H1 (cell line): ENCODE data around the gene MTFR1L. TPM values are rescaled to one million over a fixed set of nuclear protein-coding genes. Genes with fewer than 3 reads are reported as not detected.

Source experiments
- CTCF ChIA-PET: fragments of 300-600 bp; sonication (Branson Sonifier 250); formaldehyde crosslinking; loops from one replicate; lab custom pipeline; 2021; ENCODE audit not compliant: partially characterized antibody; lab: Charles Lee
- POLR2A ChIA-PET: fragments of 300-600 bp; sonication (Branson Sonifier 250); formaldehyde crosslinking; loops from one replicate; lab custom pipeline; 2021; ENCODE audit warnings: inconsistent platforms; ENCODE audit not compliant: partially characterized antibody; lab: Charles Lee
- DNase-seq, 2 experiments: peaks; one replicate each; pipeline versions ENCODE4 v3.0.0 to v3.0.0-alpha.2; 2010 to 2022; ENCODE audit warnings: low spot score in 2 of 2, low read depth in 1 of 2, mixed read lengths in 1 of 2
- FAIRE-seq: peaks from 2 replicates; lab custom pipeline; 2011; peaks lifted over from hg19 to GRCh38; lab: Jason Lieb, UNC
- H2AFZ ChIP-seq: 2 replicates; pipeline ENCODE4 v1.8.1; 2012; ENCODE audit warnings: low read length, inconsistent platforms
- H2AK5ac ChIP-seq: 2 replicates; pipeline ENCODE4 v1.6.1; 2013; ENCODE audit warnings: low read depth, low read length
- H2BK120ac ChIP-seq: replicated peaks from 2 replicates; pipeline ENCODE3; 2013; ENCODE audit warnings: low read depth, low read length, inconsistent platforms
- H2BK12ac ChIP-seq: 2 replicates; pipeline ENCODE4 v1.6.1; 2013; ENCODE audit warnings: low read depth, low read length
- H2BK15ac ChIP-seq: 2 replicates; pipeline ENCODE4 v1.6.1; 2013; ENCODE audit warnings: low read length
- H2BK20ac ChIP-seq: 2 replicates; pipeline ENCODE4 v1.6.1; 2013; ENCODE audit warnings: low read length
- H2BK5ac ChIP-seq: 2 replicates; pipeline ENCODE4 v1.6.1; 2013; ENCODE audit warnings: low read depth, low read length
- H3K14ac ChIP-seq: 2 replicates; pipeline ENCODE4 v1.6.1; 2013; ENCODE audit warnings: inconsistent platforms; ENCODE audit not compliant: insufficient read length
- H3K18ac ChIP-seq: 2 replicates; pipeline ENCODE4 v1.6.1; 2013; ENCODE audit warnings: low read length; ENCODE audit errors: extremely low read depth
- H3K23ac ChIP-seq: 2 replicates; pipeline ENCODE4 v1.6.1; 2013; ENCODE audit warnings: inconsistent platforms; ENCODE audit not compliant: insufficient read length
- H3K23me2 ChIP-seq: 2 replicates; pipeline ENCODE4 v1.6.1; 2013; ENCODE audit warnings: low read depth, low read length
- H3K27ac ChIP-seq: 2 replicates; pipeline ENCODE4 v1.6.1; 2011; ENCODE audit warnings: low read depth, low read length, inconsistent platforms
- H3K27me3 ChIP-seq, 4 experiments: replicated peaks in 1 of 4; 1 replicate in 1 of 4; 2 replicates in 3 of 4; pipeline versions ENCODE4 v1.6.1 to v1.8.1; 2011 to 2013; ENCODE audit warnings: low read length in 3 of 4, mild to moderate bottlenecking in 3 of 4, inconsistent platforms in 2 of 4, mixed read lengths in 2 of 4, moderate library complexity in 1 of 4; ENCODE audit not compliant: control insufficient read depth in 3 of 4, insufficient read depth in 3 of 4; ENCODE audit errors: extremely low read depth in 1 of 4
- H3K36me3 ChIP-seq, 4 experiments: 2 replicates each; pipeline versions ENCODE4 v1.6.1 to v1.8.1; 2011 to 2013; ENCODE audit warnings: mild to moderate bottlenecking in 4 of 4, low read length in 3 of 4, moderate library complexity in 2 of 4, control low read depth in 1 of 4, inconsistent platforms in 1 of 4; ENCODE audit not compliant: insufficient read depth in 4 of 4, control insufficient read depth in 2 of 4
- H3K4ac ChIP-seq: replicated peaks from 2 replicates; pipeline ENCODE3; 2013; ENCODE audit warnings: low read length, low read depth, mixed read lengths, inconsistent platforms; ENCODE audit not compliant: insufficient read length
- H3K4me1 ChIP-seq, 4 experiments: replicated peaks in 1 of 4; 1 replicate in 1 of 4; 2 replicates in 3 of 4; pipeline versions ENCODE4 v1.6.1 to v1.8.1; 2011 to 2013; ENCODE audit warnings: low read length in 3 of 4, inconsistent platforms in 2 of 4, mixed read lengths in 1 of 4; ENCODE audit not compliant: insufficient read depth in 4 of 4, control insufficient read depth in 3 of 4
- H3K4me2 ChIP-seq, 2 experiments: 2 replicates each; pipeline versions ENCODE4 v1.6.1 to v1.8.1; 2011 to 2013; ENCODE audit warnings: low read depth in 2 of 2, low read length in 2 of 2, control low read depth in 1 of 2, inconsistent platforms in 1 of 2, mild to moderate bottlenecking in 1 of 2; ENCODE audit not compliant: insufficient read depth in 1 of 2
- H3K4me3 ChIP-seq, 4 experiments: fragments of 200-600, 300-600 bp in 1 of 4; sonication (generic), shearing (Covaris generic), sonication (Bioruptor Twin) in 1 of 4; 2 replicates each; pipeline versions ENCODE4 v1.5.1 to v1.8.1; 2011 to 2016; ENCODE audit warnings: low read length in 4 of 4, low read depth in 3 of 4, control low read depth in 2 of 4, inconsistent platforms in 2 of 4, mild to moderate bottlenecking in 2 of 4, mixed read lengths in 1 of 4, moderate library complexity in 1 of 4; ENCODE audit not compliant: insufficient read depth in 2 of 4; ENCODE audit errors: extremely low read depth in 1 of 4
- H3K56ac ChIP-seq: replicated peaks from 2 replicates; pipeline ENCODE3; 2013; ENCODE audit warnings: low read depth, mild to moderate bottlenecking, mixed read lengths, low read length, inconsistent platforms; ENCODE audit not compliant: insufficient read length
- H3K79me1 ChIP-seq: 2 replicates; pipeline ENCODE4 v1.6.1; 2013; ENCODE audit warnings: low read depth, low read length, control low read depth
- H3K79me2 ChIP-seq, 2 experiments: 2 replicates each; pipeline versions ENCODE4 v1.6.1 to v1.8.1; 2012 to 2013; ENCODE audit warnings: low read length in 2 of 2, mild to moderate bottlenecking in 2 of 2, inconsistent platforms in 1 of 2; ENCODE audit not compliant: insufficient read depth in 2 of 2, control insufficient read depth in 1 of 2
- H3K9ac ChIP-seq, 4 experiments: replicated peaks in 1 of 4; 1 replicate in 1 of 4; 2 replicates in 3 of 4; pipeline versions ENCODE4 v1.6.1 to v1.8.1; 2011 to 2013; ENCODE audit warnings: low read depth in 3 of 4, low read length in 3 of 4, control low read depth in 2 of 4, mild to moderate bottlenecking in 2 of 4, moderate library complexity in 2 of 4, inconsistent platforms in 1 of 4; ENCODE audit errors: extremely low read depth in 1 of 4
- H3K9me3 ChIP-seq, 2 experiments: 2 replicates each; pipeline versions ENCODE4 v1.6.1 to v1.8.1; 2012 to 2013; ENCODE audit warnings: mild to moderate bottlenecking in 2 of 2, moderate library complexity in 2 of 2, control low read depth in 1 of 2, inconsistent platforms in 1 of 2, low read depth in 1 of 2, low read length in 1 of 2, mixed read lengths in 1 of 2; ENCODE audit not compliant: insufficient read depth in 2 of 2
- H4K20me1 ChIP-seq, 2 experiments: replicated peaks in 1 of 2; 2 replicates each; pipeline versions ENCODE3 to v1.8.1; 2011 to 2013; ENCODE audit warnings: inconsistent platforms in 2 of 2, low read length in 2 of 2, mild to moderate bottlenecking in 1 of 2; ENCODE audit not compliant: insufficient read depth in 2 of 2, control insufficient read depth in 1 of 2
- H4K5ac ChIP-seq: 2 replicates; pipeline ENCODE4 v1.6.1; 2013; ENCODE audit warnings: low read length, low read depth, mixed read lengths, inconsistent platforms; ENCODE audit not compliant: insufficient read length
- H4K8ac ChIP-seq: 2 replicates; pipeline ENCODE4 v1.8.0; 2013; ENCODE audit warnings: mild to moderate bottlenecking, moderate library complexity, low read length, inconsistent platforms; ENCODE audit not compliant: insufficient read depth; ENCODE audit errors: extremely low read depth
- H4K91ac ChIP-seq: replicated peaks from 2 replicates; pipeline ENCODE3; 2013; ENCODE audit warnings: low read length, mixed read lengths, inconsistent platforms; ENCODE audit not compliant: insufficient read length
- ASH2L ChIP-seq: fragments of 200-600, 300-600 bp; sonication (generic); IDR thresholded peaks from one replicate; pipeline ENCODE4 v1.7.1; 2017; ENCODE audit warnings: low read length
- ATF3 ChIP-seq: IDR thresholded peaks from 2 replicates; pipeline ENCODE4 v1.6.1; 2011; ENCODE audit warnings: low read depth, mild to moderate bottlenecking, low read length; ENCODE audit not compliant: insufficient read depth
- CHD1 ChIP-seq: IDR thresholded peaks from 2 replicates; pipeline ENCODE4 v1.6.1; 2012; ENCODE audit warnings: low read depth, low read length, improper control_type of control experiment
- CHD2 ChIP-seq: IDR thresholded peaks from 2 replicates; pipeline ENCODE4 v1.6.1; 2012; ENCODE audit warnings: low read length, improper control_type of control experiment
- EP300 ChIP-seq, 2 experiments: IDR thresholded peaks; 1 replicate in 1 of 2; 2 replicates in 1 of 2; pipeline ENCODE4 v1.6.1; 2011 to 2012; ENCODE audit warnings: low read depth in 2 of 2, low read length in 2 of 2, mild to moderate bottlenecking in 2 of 2, borderline replicate concordance in 1 of 2, inconsistent platforms in 1 of 2, moderate library complexity in 1 of 2
- HDAC2 ChIP-seq, 2 experiments: fragments of 300-600 bp in 1 of 2; sonication (generic) in 1 of 2; IDR thresholded peaks; 2 replicates each; pipeline ENCODE4 v1.6.1; 2011 to 2012; ENCODE audit warnings: low read depth in 2 of 2, low read length in 2 of 2, mild to moderate bottlenecking in 2 of 2, moderate library complexity in 2 of 2, borderline replicate concordance in 1 of 2, inconsistent platforms in 1 of 2
- HDAC6 ChIP-seq: IDR thresholded peaks from one replicate; pipeline ENCODE4 v1.7.1; 2012; ENCODE audit warnings: low read depth, mild to moderate bottlenecking, inconsistent platforms, low read length, moderate library complexity
- MAX ChIP-seq: IDR thresholded peaks from 2 replicates; pipeline ENCODE4 v1.6.1; 2012; ENCODE audit warnings: inconsistent platforms
- PHF8 ChIP-seq: fragments of 200-600 bp; sonication (generic); conservative IDR thresholded peaks from 2 replicates; pipeline ENCODE4 v1.7.1; 2012; ENCODE audit warnings: low read depth, mild to moderate bottlenecking, inconsistent platforms, low read length, moderate library complexity
- RNF2 ChIP-seq: fragments of 200-900, 300-1000 bp; sonication (generic); IDR thresholded peaks from 2 replicates; pipeline ENCODE4 v1.7.1; 2016; ENCODE audit warnings: borderline replicate concordance, low read depth, mild to moderate bottlenecking, antibody characterized with exemption, low read length; ENCODE audit not compliant: poor library complexity, severe bottlenecking; ENCODE audit errors: missing control alignments
- SP1 ChIP-seq: IDR thresholded peaks from 2 replicates; pipeline ENCODE4 v1.6.1; 2011; ENCODE audit warnings: low read depth, low read length
- TBP ChIP-seq: IDR thresholded peaks from 2 replicates; pipeline ENCODE4 v1.6.1; 2011; ENCODE audit warnings: low read depth, low read length, improper control_type of control experiment
- ZNF274 ChIP-seq: IDR thresholded peaks from 2 replicates; pipeline ENCODE4 v1.7.0; 2012; ENCODE audit warnings: low read length, borderline replicate concordance; ENCODE audit errors: extremely low read depth
- WGBS, 2 experiments: shearing (Covaris generic) in 1 of 2; methylation state at CpG; one replicate each; pipeline versions ENCODE4 v1.1.6 to v1.1.7; 2013 to 2015; ENCODE audit warnings: low lambda C conversion rate in 2 of 2, mixed read lengths in 2 of 2, inconsistent platforms in 1 of 2, low coverage in 1 of 2, missing lambda C conversion rate in 1 of 2; ENCODE audit not compliant: insufficient replicate concordance in 2 of 2, insufficient coverage in 1 of 2, insufficient read length in 1 of 2; ENCODE audit errors: extremely low coverage in 1 of 2, missing lambda C conversion rate in 1 of 2; 5-methylcytosine and 5-hydroxymethylcytosine counted together
- polyA plus RNA-seq, 7 experiments: library from polyadenylated mRNA; depleted of rRNA in 3 of 7; stranded (reverse) in 5 of 7; unstranded in 2 of 7; fragments of >200 nt in 5 of 7; fragments of 200-250 nt in 2 of 7; gene quantifications; 1 replicate in 5 of 7; 2 replicates in 1 of 7; 4 replicates in 1 of 7; pipeline versions ENCODE4 v1.2.1 to v1.2.3, GENCODE V29; 2011 to 2013; ENCODE audit warnings: missing spikeins in 2 of 7, mixed read lengths in 2 of 7
- total RNA-seq: library from RNA; stranded (reverse); fragmentation: NEBNext Ultra II Directional; extraction: Animal tissue kit (Norgen Biotek cat#: 25700); gene quantifications from 2 replicates; pipeline ENCODE4 v1.2.1, GENCODE V29; 2021

MTFR1L gene
- total and polyA plus RNA-seq, 2 of the 8 experiments (the other 6 are each of a cell fraction or from before 2014, with no cell fraction given) = 20.8 to 23.1 TPM

GRCh38 chr1:25794325-25794724 lies 25.4 kb upstream of the MTFR1L start:
- Histone ChIP-seq H3K27ac (no peak overlapping the region), H3K56ac (no peak overlapping the region), H3K9ac (no peak overlapping the region), H3K9me3 (no peaks in the 10 kb centered on the region), H2BK20ac (no peak overlapping the region), H2BK5ac (no peak overlapping the region), H3K79me1 (no peaks in the 10 kb centered on the region), H4K91ac (no peak overlapping the region), H2AFZ (no peak overlapping the region), H4K5ac (no peak overlapping the region), H3K79me2 (no peaks in the 10 kb centered on the region), H3K18ac (no peak overlapping the region), H2AK5ac (no peak overlapping the region), H3K4ac (no peak overlapping the region), H3K36me3 (no peaks in the 10 kb centered on the region), H3K4me2 (no peak overlapping the region), H3K4me1 (peaks cover 3 to 6% (median 5%) of the 10 kb centered on the region in 4 experiments; a peak in 6 of 7 replicates), H4K20me1 (no peaks in the 10 kb centered on the region), H3K23ac (no peak overlapping the region), H3K14ac (no peak overlapping the region), H3K4me3 (no peak overlapping the region), H3K27me3 (peaks cover 0 to 2% (median under 1%) of the 10 kb centered on the region in 4 experiments; a peak in 3 of 7 replicates), H2BK12ac (no peak overlapping the region), H2BK15ac (no peak overlapping the region), H3K23me2 (no peaks in the 10 kb centered on the region), H2BK120ac (no peak overlapping the region), H4K8ac (no peak overlapping the region)
- ChIA-PET POLR2A (interaction anchor here (0.6 kb wide), 1 partner anchor 34 kb away, joined by 3 read pairs; no protein-coding TSS in a partner anchor), CTCF (interaction anchor here (0.7 to 4.5 kb wide), 9 partner anchors 12 to 551 kb away, joined by 3 to 26 read pairs (median 5); no protein-coding TSS in a partner anchor)
- DNase-seq (no peak), FAIRE-seq (no peak)
- 89% methylated on average over 6 of the region's 8 CpGs; no CpG with 5 or more reads in 1 of the 2 experiments for WGBS, 2 experiments
- no peak for TF ChIP-seq EP300 (IDR thresholded peaks at IDR 0.05; ENCODE audit: borderline replicate concordance in 1 of 2, low read depth in 2 of 2, low read length in 2 of 2)
- no peak for TF ChIP-seq ASH2L
- TF ChIP-seq HDAC6 = no peak
- TF ChIP-seq MAX = no peak
- TF ChIP-seq SP1 = no peak
- no peak for TF ChIP-seq HDAC2 (IDR thresholded peaks at IDR 0.05; ENCODE audit: borderline replicate concordance in 1 of 2, low read depth in 2 of 2, low read length in 2 of 2)
- no peak for TF ChIP-seq TBP
- no peak for TF ChIP-seq CHD2
- TF ChIP-seq CHD1 = no peak
- TF ChIP-seq PHF8 = no peak
- no peak for TF ChIP-seq ATF3
- TF ChIP-seq RNF2 = no peak
- no peak for TF ChIP-seq ZNF274
